GM12878 (cell line): ENCODE data around the gene CDYL2. TPM values are rescaled to one million over a fixed set of nuclear protein-coding genes. Genes with fewer than 3 reads are reported as not detected.

Experiments
- ATAC-seq: fragments of 200-7000 bp; cut with Tn5 transposase; 3 replicates; pipeline ENCODE4 v1.9.1; 2020; ENCODE audit warnings: mild to moderate bottlenecking, moderate library complexity
- BruUV-seq: library from RNA; stranded (reverse); fragments of 400-500 nt; replicated peaks from 2 replicates; lab custom pipeline; 2021; lab: Mats Ljungman, UMichigan
- CTCF ChIA-PET: fragments of 300-600 bp; sonication (Branson Sonifier 250); formaldehyde crosslinking; extraction: SDS; loops from one replicate; lab custom pipeline; 2021; ENCODE audit warnings: inconsistent platforms; lab: Yijun Ruan, JAX
- POLR2A ChIA-PET: fragments of 350-600 bp; formaldehyde crosslinking; extraction: SDS; loops from one replicate; lab custom pipeline; 2021; ENCODE audit warnings: inconsistent platforms; lab: Charles Lee
- RAD21 ChIA-PET: fragments of 300-600 bp; sonication (Branson Sonifier 250); formaldehyde crosslinking; loops from one replicate; lab custom pipeline; 2023; ENCODE audit warnings: antibody characterized with exemption; ENCODE audit not compliant: unreplicated experiment; lab: Charles Lee
- SMC1A ChIA-PET: fragments of 300-600 bp; sonication (Branson Sonifier 250); formaldehyde crosslinking; loops from one replicate; lab custom pipeline; 2023; ENCODE audit not compliant: unreplicated experiment, uncharacterized antibody; lab: Charles Lee
- DNase-seq: peaks from one replicate; pipeline ENCODE4 v3.0.0-alpha.2; 2011; ENCODE audit warnings: low read depth, low spot score
- FAIRE-seq: peaks from 3 replicates; lab custom pipeline; 2011; peaks lifted over from hg19 to GRCh38; lab: Jason Lieb, UNC
- H2AFZ ChIP-seq: 2 replicates; pipeline ENCODE4 v1.6.0; 2011; ENCODE audit warnings: low read depth, low read length, control low read depth; ENCODE audit not compliant: control insufficient read depth
- H3K27ac ChIP-seq: 2 replicates; pipeline ENCODE4 v1.5.1; 2011; ENCODE audit warnings: control low read depth; ENCODE audit not compliant: control insufficient read depth, insufficient read depth
- H3K27me3 ChIP-seq, 2 experiments: replicated peaks in 1 of 2; 2 replicates each; pipeline versions ENCODE4 v1.6.0 to v1.6.1; 2011; ENCODE audit warnings: low read length in 1 of 2; ENCODE audit not compliant: control insufficient read depth in 2 of 2, insufficient read depth in 2 of 2
- H3K36me3 ChIP-seq, 2 experiments: 2 replicates each; pipeline ENCODE4 v1.5.1; 2011; ENCODE audit warnings: low read length in 1 of 2; ENCODE audit not compliant: control insufficient read depth in 2 of 2, insufficient read depth in 2 of 2
- H3K4me1 ChIP-seq: 2 replicates; pipeline ENCODE4 v1.6.1; 2011; ENCODE audit warnings: mild to moderate bottlenecking, low read length, moderate library complexity, mixed read lengths; ENCODE audit not compliant: control insufficient read depth, insufficient read depth
- H3K4me2 ChIP-seq: 2 replicates; pipeline ENCODE4 v1.6.0; 2011; ENCODE audit warnings: control low read depth; ENCODE audit not compliant: control insufficient read depth, insufficient read depth
- H3K4me3 ChIP-seq: fragments of 200-600 bp; sonication (generic); 2 replicates; pipeline ENCODE4 v1.5.1; 2016
- H3K79me2 ChIP-seq: 2 replicates; pipeline ENCODE4 v1.6.0; 2011; ENCODE audit warnings: low read length; ENCODE audit not compliant: control insufficient read depth, insufficient read depth
- H3K9ac ChIP-seq: 2 replicates; pipeline ENCODE4 v1.8.0; 2011; ENCODE audit warnings: low read length, control low read depth, mixed read lengths; ENCODE audit not compliant: control insufficient read depth, insufficient read depth
- H3K9me3 ChIP-seq: replicated peaks from 3 replicates; pipeline ENCODE4 v1.5.1; 2011; ENCODE audit warnings: mild to moderate bottlenecking, low read length; ENCODE audit not compliant: control insufficient read depth, insufficient read depth
- H4K20me1 ChIP-seq: 2 replicates; pipeline ENCODE4 v1.6.0; 2011; ENCODE audit not compliant: control insufficient read depth, insufficient read depth
- ASH2L ChIP-seq: fragments of 300-600, 200-600 bp; sonication (generic); IDR thresholded peaks from 2 replicates; pipeline ENCODE4 v1.6.1; 2017; ENCODE audit warnings: low read depth, mild to moderate bottlenecking, borderline replicate concordance
- ATF7 ChIP-seq: fragments of 450-650 bp; IDR thresholded peaks from 2 replicates; pipeline ENCODE4 v1.6.1; 2016; ENCODE audit warnings: low read depth, mild to moderate bottlenecking
- BHLHE40 ChIP-seq, 2 experiments: fragments of 450-650 bp in 1 of 2; IDR thresholded peaks; 2 replicates each; pipeline ENCODE4 v1.6.1; 2011 to 2017; ENCODE audit warnings: low read depth in 2 of 2, borderline replicate concordance in 1 of 2, improper control_type of control experiment in 1 of 2, low read length in 1 of 2, mild to moderate bottlenecking in 1 of 2
- HDAC6 ChIP-seq: fragments of 200-600 bp; sonication (generic); IDR thresholded peaks from one replicate; pipeline ENCODE4 v1.8.0; 2017; ENCODE audit warnings: antibody characterized with exemption; ENCODE audit not compliant: unreplicated experiment
- HSF1 ChIP-seq: fragments of 150-350 bp; IDR thresholded peaks from 2 replicates; pipeline ENCODE4 v1.6.1; 2014; ENCODE audit warnings: mild to moderate bottlenecking, low read depth, low read length
- RUNX3 ChIP-seq: IDR thresholded peaks from 2 replicates; pipeline ENCODE4 v1.6.1; 2012; ENCODE audit warnings: low read length, inconsistent platforms
- ZNF274 ChIP-seq: IDR thresholded peaks from one replicate; pipeline ENCODE4 v1.8.0; 2011; ENCODE audit not compliant: insufficient read length, insufficient read depth
- ZSCAN29 ChIP-seq: fragments of 450-650 bp; IDR thresholded peaks from 2 replicates; pipeline ENCODE4 v1.6.1; 2017; ENCODE audit warnings: mild to moderate bottlenecking, moderate library complexity
- WGBS: methylation state at CpG from one replicate; pipeline ENCODE4 v1.1.6; 2016; ENCODE audit warnings: low lambda C conversion rate; ENCODE audit not compliant: insufficient replicate concordance, insufficient coverage; ENCODE audit errors: missing lambda C conversion rate; 5-methylcytosine and 5-hydroxymethylcytosine counted together
- in situ Hi-C: fragments of 300-500 bp; cut with MboI; formaldehyde crosslinking; loops from 9 replicates; pipeline ENCODE4 v1.14.3; 2018; ENCODE audit warnings: mixed read lengths
- intact Hi-C: fragments of 100-400 bp; cut with micrococcal nuclease; formaldehyde crosslinking; loops from one replicate; pipeline ENCODE4 v1.14.2; 2022; ENCODE audit not compliant: unreplicated experiment
- polyA plus RNA-seq, 11 experiments: library from polyadenylated mRNA; depleted of rRNA in 4 of 11; unstranded in 6 of 11; stranded (reverse) in 5 of 11; fragments of >200 nt; fragmentation: Nextera tagmentation in 4 of 11; fragmentation: Illumina TruSeq in 1 of 11; extraction: Ambion mirVana in 4 of 11; extraction: Trizol in 1 of 11; gene quantifications; 1 replicate in 1 of 11; 2 replicates in 10 of 11; pipeline versions ENCODE4 v1.2.1 to v1.2.3, GENCODE V29; 2011 to 2016; ENCODE audit warnings: inconsistent platforms in 2 of 11, missing spikeins in 2 of 11, low read depth in 1 of 11
- total RNA-seq, 4 experiments: library from RNA; depleted of rRNA in 3 of 4; stranded (reverse); fragments of >200 nt in 3 of 4; fragmentation: Illumina TruSeq in 1 of 4; extraction: Trizol in 1 of 4; gene quantifications; 2 replicates each; pipeline versions ENCODE4 v1.2.1 to v1.2.3, GENCODE V29; 2013 to 2021
- TF ChIP-seq, protein P1 (sequence below): fragments of 450-650 bp; IDR thresholded peaks from 2 replicates; pipeline ENCODE4 v1.6.1; 2017; ENCODE audit warnings: mild to moderate bottlenecking
- TF ChIP-seq, protein P2 (sequence below): IDR thresholded peaks from 2 replicates; pipeline ENCODE4 v1.6.1; 2012; ENCODE audit warnings: mild to moderate bottlenecking, low read depth, low read length

The CDYL2 gene
- total and polyA plus RNA-seq, 10 of the 15 experiments (the other 5 are each of a cell fraction or from before 2014, with no cell fraction given): 0.27 to 22.9 (median 3.9) TPM

DNA sequence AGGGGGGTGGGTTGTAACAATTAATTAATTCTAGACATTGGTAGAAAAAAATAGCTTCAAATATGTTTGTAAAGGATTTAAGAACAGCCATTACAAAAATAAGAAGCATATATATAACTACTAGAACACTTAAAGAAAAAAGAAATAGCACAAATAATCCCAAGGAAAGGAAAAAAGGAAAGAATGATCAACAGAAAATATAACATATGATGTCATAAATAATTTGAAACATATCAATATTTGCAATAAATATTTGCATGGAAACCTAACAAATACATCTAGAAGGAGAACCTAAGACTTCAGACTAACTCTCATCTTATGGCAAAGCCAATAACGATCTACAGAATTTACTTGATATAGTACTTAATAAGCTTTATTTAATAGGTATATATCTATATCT lies 28.9 kb downstream of the CDYL2 start:
- TF ChIP-seq ZNF274 (no peak), ATF7 (0 out of 2 replicates have a peak, but pooled peaks have one; percentile 14)
- TF ChIP-seq, all 136 proteins: peak for 1
- DNase-seq: no peak
- H3K4me2 ChIP-seq: no peak overlapping the region
- no peaks in the 10 kb centered on the region for H3K36me3 ChIP-seq
- no peak overlapping the region for H3K27ac ChIP-seq
- ChIA-PET POLR2A (no interaction called here), CTCF (interaction anchor here (1.1 kb wide), 1 partner anchor 8 kb away, joined by 3 read pairs; no protein-coding TSS in a partner anchor), SMC1A (no interaction called here), RAD21 (interaction anchor here (1.3 kb wide), 1 partner anchor 249 kb away, joined by 5 read pairs; no protein-coding TSS in a partner anchor)
- no peak overlapping the region for H3K4me3 ChIP-seq
- H3K9me3 ChIP-seq: no peaks in the 10 kb centered on the region
- FAIRE-seq: no peak
- H3K9ac ChIP-seq: no peak overlapping the region
- H3K79me2 ChIP-seq: no peaks in the 10 kb centered on the region
- in situ Hi-C loops (no loop called here), intact Hi-C loops (no loop called here)
- ATAC-seq: no peak
- H3K27me3 ChIP-seq: no peaks in the 10 kb centered on the region
- no peaks in the 10 kb centered on the region for H4K20me1 ChIP-seq
- no peaks in the 10 kb centered on the region for H3K4me1 ChIP-seq
- BruUV-seq: no TSS peak
- WGBS: 96% methylated on average over 1 of the region's 1 CpG
- no peak overlapping the region for H2AFZ ChIP-seq

DNA sequence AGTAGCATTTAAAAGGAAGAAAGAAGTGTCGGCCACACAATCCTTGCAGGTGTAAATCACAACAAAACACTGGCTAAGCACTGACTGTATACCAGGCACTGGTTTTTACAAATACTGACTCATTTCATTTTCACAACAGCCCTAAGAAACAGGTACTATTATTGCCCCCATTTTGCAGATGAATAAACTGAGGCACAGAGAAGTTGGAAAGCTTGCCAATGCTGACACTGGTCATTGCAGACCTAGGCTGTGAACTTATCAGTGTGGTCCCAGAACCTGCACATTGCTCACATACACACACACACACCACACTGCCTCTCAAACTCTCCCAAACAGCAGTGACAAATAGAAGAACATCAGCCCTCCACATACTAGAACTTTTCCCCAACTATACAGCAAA lies 37.6 kb downstream of the CDYL2 start:
- ChIA-PET SMC1A (interaction anchor here (1.2 to 1.3 kb wide), 2 partner anchors 19 to 25 kb away, joined by 3 to 4 read pairs; no protein-coding TSS in a partner anchor), POLR2A (no interaction called here), RAD21 (no interaction called here), CTCF (interaction anchor here (1.2 to 1.7 kb wide), 2 partner anchors 9 to 58 kb away, joined by 3 to 5 read pairs; no protein-coding TSS in a partner anchor)
- DNase-seq (no peak), ATAC-seq (no peak), FAIRE-seq (no peak)
- Histone ChIP-seq H2AFZ (no peak overlapping the region), H3K36me3 (no peaks in the 10 kb centered on the region), H3K27me3 (no peaks in the 10 kb centered on the region), H3K27ac (no peak overlapping the region), H4K20me1 (no peaks in the 10 kb centered on the region), H3K4me1 (no peaks in the 10 kb centered on the region), H3K9ac (no peak overlapping the region), H3K4me3 (no peak overlapping the region), H3K4me2 (no peak overlapping the region), H3K79me2 (no peaks in the 10 kb centered on the region), H3K9me3 (no peaks in the 10 kb centered on the region; the same call in 2 of the 3 replicates)
- in situ Hi-C loops (no loop called here), intact Hi-C loops (no loop called here)
- no TSS peak for BruUV-seq
- 70% methylated on average over 1 of the region's 1 CpG for WGBS
- TF ChIP-seq RUNX3 (no peak), ZSCAN29 (no peak), ASH2L (no peak), HDAC6 (no peak), HSF1 (no peak), BHLHE40 (IDR thresholded peaks at IDR 0.05; ENCODE audit: borderline replicate concordance in 1 of 2, low read depth in 2 of 2, low read length in 1 of 2) (no peak)
- TF ChIP-seq, protein P1, sequence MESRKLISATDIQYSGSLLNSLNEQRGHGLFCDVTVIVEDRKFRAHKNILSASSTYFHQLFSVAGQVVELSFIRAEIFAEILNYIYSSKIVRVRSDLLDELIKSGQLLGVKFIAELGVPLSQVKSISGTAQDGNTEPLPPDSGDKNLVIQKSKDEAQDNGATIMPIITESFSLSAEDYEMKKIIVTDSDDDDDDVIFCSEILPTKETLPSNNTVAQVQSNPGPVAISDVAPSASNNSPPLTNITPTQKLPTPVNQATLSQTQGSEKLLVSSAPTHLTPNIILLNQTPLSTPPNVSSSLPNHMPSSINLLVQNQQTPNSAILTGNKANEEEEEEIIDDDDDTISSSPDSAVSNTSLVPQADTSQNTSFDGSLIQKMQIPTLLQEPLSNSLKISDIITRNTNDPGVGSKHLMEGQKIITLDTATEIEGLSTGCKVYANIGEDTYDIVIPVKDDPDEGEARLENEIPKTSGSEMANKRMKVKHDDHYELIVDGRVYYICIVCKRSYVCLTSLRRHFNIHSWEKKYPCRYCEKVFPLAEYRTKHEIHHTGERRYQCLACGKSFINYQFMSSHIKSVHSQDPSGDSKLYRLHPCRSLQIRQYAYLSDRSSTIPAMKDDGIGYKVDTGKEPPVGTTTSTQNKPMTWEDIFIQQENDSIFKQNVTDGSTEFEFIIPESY: no peak
- TF ChIP-seq, protein P2, sequence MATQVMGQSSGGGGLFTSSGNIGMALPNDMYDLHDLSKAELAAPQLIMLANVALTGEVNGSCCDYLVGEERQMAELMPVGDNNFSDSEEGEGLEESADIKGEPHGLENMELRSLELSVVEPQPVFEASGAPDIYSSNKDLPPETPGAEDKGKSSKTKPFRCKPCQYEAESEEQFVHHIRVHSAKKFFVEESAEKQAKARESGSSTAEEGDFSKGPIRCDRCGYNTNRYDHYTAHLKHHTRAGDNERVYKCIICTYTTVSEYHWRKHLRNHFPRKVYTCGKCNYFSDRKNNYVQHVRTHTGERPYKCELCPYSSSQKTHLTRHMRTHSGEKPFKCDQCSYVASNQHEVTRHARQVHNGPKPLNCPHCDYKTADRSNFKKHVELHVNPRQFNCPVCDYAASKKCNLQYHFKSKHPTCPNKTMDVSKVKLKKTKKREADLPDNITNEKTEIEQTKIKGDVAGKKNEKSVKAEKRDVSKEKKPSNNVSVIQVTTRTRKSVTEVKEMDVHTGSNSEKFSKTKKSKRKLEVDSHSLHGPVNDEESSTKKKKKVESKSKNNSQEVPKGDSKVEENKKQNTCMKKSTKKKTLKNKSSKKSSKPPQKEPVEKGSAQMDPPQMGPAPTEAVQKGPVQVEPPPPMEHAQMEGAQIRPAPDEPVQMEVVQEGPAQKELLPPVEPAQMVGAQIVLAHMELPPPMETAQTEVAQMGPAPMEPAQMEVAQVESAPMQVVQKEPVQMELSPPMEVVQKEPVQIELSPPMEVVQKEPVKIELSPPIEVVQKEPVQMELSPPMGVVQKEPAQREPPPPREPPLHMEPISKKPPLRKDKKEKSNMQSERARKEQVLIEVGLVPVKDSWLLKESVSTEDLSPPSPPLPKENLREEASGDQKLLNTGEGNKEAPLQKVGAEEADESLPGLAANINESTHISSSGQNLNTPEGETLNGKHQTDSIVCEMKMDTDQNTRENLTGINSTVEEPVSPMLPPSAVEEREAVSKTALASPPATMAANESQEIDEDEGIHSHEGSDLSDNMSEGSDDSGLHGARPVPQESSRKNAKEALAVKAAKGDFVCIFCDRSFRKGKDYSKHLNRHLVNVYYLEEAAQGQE: no peak
